Measurements from ENCODE around the gene ULBP2. TPM values are rescaled to one million over a fixed set of nuclear protein-coding genes. Genes with fewer than 3 reads are reported as not detected.
A peak's percentile ranks its signal among the peaks of the same experiment; 100 is the strongest.

The ULBP2 gene
- total RNA-seq, 2 experiments from 2014 or later, result 0.60 to 2.6 TPM

- Histone ChIP-seq H3K4me3 (ENCODE audit: low read depth, low read length, poor library complexity, severe bottlenecking) (no peak overlapping the region), H3K9me3 (ENCODE audit: low read length) (no peaks in the 10 kb centered on the region), H2AFZ (ENCODE audit: low read length) (no peak overlapping the region), H3K9me2 (ENCODE audit: insufficient read depth, low read length) (no peaks in the 10 kb centered on the region), H3K4me1 (ENCODE audit: insufficient read depth, low read length, poor library complexity, severe bottlenecking) (peaks cover 5% of the 10 kb centered on the region), H3K27ac (ENCODE audit: low read depth, low read length, poor library complexity, severe bottlenecking) (no peak overlapping the region), H3K4me2 (ENCODE audit: low read length) (no peak overlapping the region), H3K79me2 (ENCODE audit: insufficient read depth, low read depth, low read length) (no peaks in the 10 kb centered on the region), H4K20me1 (ENCODE audit: insufficient read depth, low read length) (no peaks in the 10 kb centered on the region), H3K36me3 (ENCODE audit: insufficient read depth, low read length) (no peaks in the 10 kb centered on the region)
- no TSS peak for BruUV-seq (replicated peaks)
- TF ChIP-seq CTCF (conservative IDR thresholded peaks at IDR 0.05; ENCODE audit: low read length) (peak; percentile 94), EZH2phosphoT487 (IDR thresholded peaks at IDR 0.05; ENCODE audit: borderline replicate concordance, low read depth, low read length) (no peak)
- DNase-seq (ENCODE audit: low spot score), result peak; percentile 78
- intact Hi-C loops (cut with micrococcal nuclease; ENCODE audit: unreplicated experiment), result loop anchor here (1.0 to 10.0 kb wide), 5 partner anchors 27 to 460 kb away; no protein-coding TSS in a partner anchor
- POLR2A ChIA-PET, result interaction anchor here (0.6 kb wide), 1 partner anchor 131 kb away, joined by 4 read pairs; no protein-coding TSS in a partner anchor
- CTCF ChIA-PET (ENCODE audit: unreplicated experiment), result interaction anchor here (0.6 to 1.0 kb wide), 2 partner anchors 27 to 308 kb away, joined by 4 to 6 read pairs; no protein-coding TSS in a partner anchor
These were observed 7.3 kb upstream of the ULBP2 start for GRCh38 chr6:149934249-149935156.

- H3K4me2 ChIP-seq (ENCODE audit: low read length), result no peak overlapping the region
- H4K20me1 ChIP-seq (ENCODE audit: insufficient read depth, low read length), result no peaks in the 10 kb centered on the region
- H3K27ac ChIP-seq (ENCODE audit: low read depth, low read length, poor library complexity, severe bottlenecking), result no peak overlapping the region
- no peaks in the 10 kb centered on the region for H3K9me2 ChIP-seq (ENCODE audit: insufficient read depth, low read length)
- no peaks in the 10 kb centered on the region for H3K36me3 ChIP-seq (ENCODE audit: insufficient read depth, low read length)
- intact Hi-C loops (cut with micrococcal nuclease; ENCODE audit: unreplicated experiment), result loop anchor here (2.0 to 10.0 kb wide), 3 partner anchors 70 to 460 kb away; no protein-coding TSS in a partner anchor
- H2AFZ ChIP-seq (ENCODE audit: low read length), result no peak overlapping the region
- no peak for TF ChIP-seq EZH2phosphoT487 (IDR thresholded peaks at IDR 0.05; ENCODE audit: borderline replicate concordance, low read depth, low read length)
- no peak for TF ChIP-seq CTCF (conservative IDR thresholded peaks at IDR 0.05; ENCODE audit: low read length)
- ChIA-PET CTCF (ENCODE audit: unreplicated experiment) (interaction anchor here (0.5 to 1.0 kb wide), 3 partner anchors 26 to 307 kb away, joined by 3 to 6 read pairs (median 4); no protein-coding TSS in a partner anchor), POLR2A (interaction anchor here (0.6 kb wide), 1 partner anchor 131 kb away, joined by 4 read pairs; no protein-coding TSS in a partner anchor)
- DNase-seq (ENCODE audit: low spot score), result no peak
- no peaks in the 10 kb centered on the region for H3K9me3 ChIP-seq (ENCODE audit: low read length)
- BruUV-seq (replicated peaks), result no TSS peak
- no peak overlapping the region for H3K4me3 ChIP-seq (ENCODE audit: low read depth, low read length, poor library complexity, severe bottlenecking)
- peaks cover 5% of the 10 kb centered on the region for H3K4me1 ChIP-seq (ENCODE audit: insufficient read depth, low read length, poor library complexity, severe bottlenecking)
- no peaks in the 10 kb centered on the region for H3K79me2 ChIP-seq (ENCODE audit: insufficient read depth, low read depth, low read length)
These were observed 6.6 kb upstream of the ULBP2 start for GRCh38 chr6:149935246-149935645.
